ENCODE data around the gene ZNF575.

- TF ChIP-seq CTCF (conservative IDR thresholded peaks at IDR 0.05; ENCODE audit: low read length) (no peak), EZH2phosphoT487 (IDR thresholded peaks at IDR 0.05; ENCODE audit: borderline replicate concordance, low read depth, low read length) (no peak)
These were observed 51.5 kb downstream of the ZNF575 start for GRCh38 chr19:43584484-43584883.

All from OCI-LY7 (cell line).